CD4-positive, CD25-positive, alpha-beta regulatory T cell (primary cell): ENCODE results near the gene DSP. TPM values are rescaled to one million over a fixed set of nuclear protein-coding genes. Genes with fewer than 3 reads are reported as not detected.
A peak's percentile ranks its signal among the peaks of the same experiment; 100 is the strongest.

ENCODE experiments used
- ATAC-seq, 2 donors: fragments of 150-1000 bp; cut with Tn5 transposase; one replicate each; pipeline ENCODE4 v1.10.0; 2021; ENCODE audit warnings: low read depth in 2 of 2, moderate number of reproducible peaks in 2 of 2, moderate library complexity in 1 of 2
- DNase-seq, 3 donors: peaks; one replicate each; pipeline versions ENCODE4 v3.0.0 to v3.0.0-alpha.2; 2012 to 2022; ENCODE audit warnings: mixed read lengths in 1 of 3
- H3K27ac ChIP-seq: one replicate; pipeline ENCODE4 v1.7.0; 2013; ENCODE audit warnings: mild to moderate bottlenecking, low read length; ENCODE audit not compliant: insufficient read depth, poor library complexity, severe bottlenecking
- H3K27me3 ChIP-seq: one replicate; pipeline ENCODE4 v1.7.0; 2013; ENCODE audit warnings: low read length; ENCODE audit not compliant: control insufficient read depth, insufficient read depth
- H3K36me3 ChIP-seq: one replicate; pipeline ENCODE4 v1.7.0; 2013; ENCODE audit warnings: mild to moderate bottlenecking, low read length, moderate library complexity; ENCODE audit not compliant: control insufficient read depth, insufficient read depth
- H3K4me1 ChIP-seq: 2 replicates; pipeline ENCODE4 v1.7.0; 2013; ENCODE audit warnings: mild to moderate bottlenecking, low read length; ENCODE audit not compliant: insufficient read depth, control insufficient read depth, poor library complexity, severe bottlenecking
- H3K4me3 ChIP-seq: one replicate; pipeline ENCODE4 v1.7.0; 2013; ENCODE audit warnings: low read depth, mild to moderate bottlenecking, low read length, moderate library complexity
- H3K9me3 ChIP-seq, 2 experiments: 1 replicate in 1 of 2; 2 replicates in 1 of 2; pipeline ENCODE4 v1.7.0; 2013; ENCODE audit warnings: low read length in 2 of 2, mild to moderate bottlenecking in 1 of 2, moderate library complexity in 1 of 2; ENCODE audit not compliant: control insufficient read depth in 2 of 2
- H3K27ac Mint-ChIP-seq, 3 donors: one replicate each; pipeline ENCODE4 v1.8.0; 2020 to 2022; ENCODE audit warnings: mild to moderate bottlenecking in 3 of 3, mixed read lengths in 3 of 3, moderate library complexity in 2 of 3
- H3K27me3 Mint-ChIP-seq: one replicate; pipeline ENCODE4 v1.8.0; 2022; ENCODE audit warnings: mild to moderate bottlenecking, mixed read lengths
- H3K36me3 Mint-ChIP-seq: one replicate; pipeline ENCODE4 v1.8.0; 2020; ENCODE audit warnings: mixed read lengths
- H3K4me1 Mint-ChIP-seq, 4 donors: one replicate each; pipeline ENCODE4 v1.8.0; 2020 to 2022; ENCODE audit warnings: mixed read lengths in 4 of 4, mild to moderate bottlenecking in 1 of 4
- H3K4me3 Mint-ChIP-seq, 4 donors: one replicate each; pipeline ENCODE4 v1.8.0; 2020 to 2022; ENCODE audit warnings: mild to moderate bottlenecking in 4 of 4, mixed read lengths in 4 of 4, moderate library complexity in 3 of 4
- H3K9me3 Mint-ChIP-seq, 7 donors: one replicate each; pipeline ENCODE4 v1.8.0; 2020 to 2022; ENCODE audit warnings: mixed read lengths in 7 of 7, mild to moderate bottlenecking in 3 of 7, moderate library complexity in 2 of 7
- polyA plus RNA-seq, 4 donors: library from polyadenylated mRNA; unstranded; fragments of 300-500 nt; fragmentation: Illumina TruSeq; gene quantifications; one replicate each; pipeline ENCODE4 v1.2.3, GENCODE V29; 2021
- total RNA-seq: library from RNA; stranded (reverse); gene quantifications from one replicate; pipeline ENCODE4 v1.2.3, GENCODE V29; 2022

DSP gene
- total and polyA plus RNA-seq, 5 donors from 2014 or later = 0.06 TPM; not detected in 4

DNA sequence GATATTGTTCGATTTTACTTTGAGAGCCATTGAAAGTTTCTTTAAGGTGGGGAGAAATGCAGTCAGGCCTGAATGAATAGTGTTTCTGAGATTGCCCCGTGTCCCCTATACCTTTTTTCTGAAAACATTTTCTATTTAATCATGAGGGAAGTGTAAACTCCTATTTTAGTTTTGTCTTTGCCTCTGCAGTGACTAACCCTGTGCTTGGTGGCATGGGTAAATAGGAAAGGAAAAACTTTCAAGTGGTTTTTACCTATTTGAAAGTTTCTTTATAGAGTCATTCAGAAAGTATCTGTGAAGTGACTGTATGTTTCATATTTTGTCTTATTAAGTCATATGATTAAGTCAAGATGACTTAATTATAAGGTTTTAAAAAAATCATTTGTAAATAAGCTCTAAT lies 63.0 kb downstream of the DSP start:
- Histone ChIP-seq H3K27ac (no peak overlapping the region), H3K36me3 (peaks cover 84% of the 10 kb centered on the region), H3K9me3 (no peaks in the 10 kb centered on the region), H3K4me3 (no peak overlapping the region), H3K27me3 (no peaks in the 10 kb centered on the region), H3K4me1 (no peaks in the 10 kb centered on the region)
- no peak overlapping the region for H3K4me3 Mint-ChIP-seq
- no peak for ATAC-seq
- peak overlapping the region in 2 of 3 donors; percentile 44 to 45 for H3K27ac Mint-ChIP-seq
- DNase-seq = no peak
- H3K4me1 Mint-ChIP-seq = peaks cover under 1 to 21% (median 9%) of the 10 kb centered on the region in 4 donors
- H3K36me3 Mint-ChIP-seq = peaks cover 42% of the 10 kb centered on the region
- H3K9me3 Mint-ChIP-seq = no peaks in the 10 kb centered on the region
- no peaks in the 10 kb centered on the region for H3K27me3 Mint-ChIP-seq

DNA sequence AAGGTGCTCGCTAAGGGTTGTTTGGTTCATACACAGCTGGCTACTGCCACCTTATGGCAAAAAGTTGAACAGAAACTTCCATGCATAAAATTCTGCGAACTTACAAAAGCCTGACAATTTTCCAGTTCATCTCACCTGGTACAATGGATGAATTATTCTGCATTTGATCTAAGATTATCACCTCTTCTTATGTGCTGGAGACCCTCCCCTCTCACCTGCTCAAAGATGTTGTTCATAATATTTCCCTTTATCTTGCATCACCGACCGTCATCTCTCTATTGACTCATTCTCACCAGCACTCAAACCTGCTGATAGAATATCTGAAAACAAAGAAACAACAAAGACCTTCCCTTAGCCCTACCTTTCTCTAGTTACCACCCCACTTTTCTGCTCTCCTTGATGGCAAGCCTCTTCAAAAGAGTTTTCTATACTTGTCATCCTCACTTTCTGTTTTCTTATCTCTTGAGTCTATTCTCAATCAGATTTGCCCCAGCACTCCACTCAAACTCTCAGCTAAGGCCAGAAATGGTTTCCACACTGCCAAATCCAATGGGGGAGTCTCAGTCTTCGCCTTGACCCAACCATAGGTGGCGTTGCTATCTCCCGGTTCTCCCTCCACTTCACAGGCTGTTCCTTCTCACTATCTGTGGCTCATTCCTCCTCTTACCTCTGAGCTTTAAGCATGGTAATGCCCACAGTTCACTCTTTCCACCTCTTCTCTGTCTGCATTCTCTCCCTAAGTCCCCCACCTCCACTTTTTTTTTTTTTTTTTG lies 74.3 kb downstream of the DSP start:
- peak overlapping the region in 3 of 4 donors; percentile 2 to 9 (median 8) for H3K4me3 Mint-ChIP-seq
- peaks cover 9% of the 10 kb centered on the region for H3K36me3 Mint-ChIP-seq
- peaks cover 11% of the 10 kb centered on the region for H3K36me3 ChIP-seq
- H3K27ac Mint-ChIP-seq = peak overlapping the region in 2 of 3 donors; percentile 3 to 22
- H3K27me3 Mint-ChIP-seq = peaks cover 4% of the 10 kb centered on the region
- peaks cover 5 to 13% (median 8%) of the 10 kb centered on the region in 4 donors for H3K4me1 Mint-ChIP-seq
- no peaks in the 10 kb centered on the region for H3K9me3 Mint-ChIP-seq
- no peaks in the 10 kb centered on the region for H3K4me1 ChIP-seq
- ATAC-seq (peak in 1 of 2 donors; percentile 24), DNase-seq (peak in 2 of 3 donors; percentile 45 to 63)
- H3K27ac ChIP-seq = no peak overlapping the region
- peak overlapping the region; percentile 65 for H3K4me3 ChIP-seq
- H3K27me3 ChIP-seq = no peaks in the 10 kb centered on the region
- H3K9me3 ChIP-seq = no peaks in the 10 kb centered on the region

DNA sequence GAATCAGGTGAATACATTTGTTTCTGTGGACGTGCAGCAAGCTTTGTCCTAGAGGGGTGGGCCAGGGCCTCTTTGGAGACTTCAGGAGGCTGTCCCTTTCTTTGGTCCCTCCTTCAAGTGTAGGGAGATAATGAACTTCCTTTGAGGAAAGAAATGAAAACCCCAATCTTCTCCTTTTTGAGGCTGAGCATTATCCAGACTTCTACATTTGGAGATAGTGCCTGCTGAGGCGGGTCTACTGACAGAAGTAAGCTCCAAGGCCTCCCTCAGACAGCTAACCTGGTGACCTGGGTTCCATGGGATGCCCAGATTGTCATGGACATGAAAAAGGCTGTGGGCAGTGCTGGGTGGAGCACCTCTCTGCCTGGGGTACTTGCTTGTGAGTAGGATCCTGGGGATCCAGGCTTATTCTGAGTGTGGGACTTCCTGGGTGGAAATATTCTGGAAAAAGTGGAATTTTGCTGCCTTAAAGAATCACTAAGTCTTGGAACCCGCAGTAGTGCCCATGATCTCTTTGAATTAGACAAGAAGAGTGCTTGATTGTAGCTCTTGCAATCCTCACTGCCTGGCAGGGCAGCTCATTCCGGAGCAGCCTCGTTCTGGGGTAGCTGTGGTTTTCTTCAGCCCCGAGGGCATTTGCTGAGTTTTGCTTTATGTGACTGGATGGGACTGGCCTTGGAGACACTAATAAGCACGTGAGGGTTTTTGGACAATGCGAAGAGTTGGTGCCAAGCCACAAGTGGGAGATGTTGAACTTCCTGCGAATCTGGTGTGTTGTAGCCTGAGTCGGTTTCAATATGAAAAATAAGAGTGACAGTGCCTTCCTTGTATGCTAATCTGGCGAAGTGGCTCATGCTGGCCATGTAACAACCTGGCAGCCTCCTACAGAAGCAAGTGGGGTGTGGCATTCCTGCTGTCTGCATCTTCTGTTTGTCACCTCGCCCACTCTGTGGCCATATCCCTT lies 76.6 kb downstream of the DSP start:
- Mint-ChIP-seq H3K27ac (peak overlapping the region in 1 of 3 donors; percentile 49), H3K4me3 (no peak overlapping the region), H3K36me3 (peaks cover 5% of the 10 kb centered on the region), H3K9me3 (no peaks in the 10 kb centered on the region), H3K27me3 (peaks cover 4% of the 10 kb centered on the region), H3K4me1 (peaks cover 0 to 13% (median 8%) of the 10 kb centered on the region in 4 donors)
- ATAC-seq (no peak), DNase-seq (peak in 1 of 3 donors; percentile 12)
- Histone ChIP-seq H3K4me3 (no peak overlapping the region), H3K36me3 (no peaks in the 10 kb centered on the region), H3K9me3 (no peaks in the 10 kb centered on the region), H3K27me3 (no peaks in the 10 kb centered on the region), H3K27ac (no peak overlapping the region), H3K4me1 (no peaks in the 10 kb centered on the region)

GRCh38 chr6:7621761-7622160 lies 80.3 kb downstream of the DSP start:
- Mint-ChIP-seq H3K27me3 (peaks cover 9% of the 10 kb centered on the region), H3K4me3 (no peak overlapping the region), H3K27ac (no peak overlapping the region), H3K36me3 (no peaks in the 10 kb centered on the region), H3K4me1 (peaks cover 0 to 5% (median 2%) of the 10 kb centered on the region in 4 donors), H3K9me3 (no peaks in the 10 kb centered on the region)
- Histone ChIP-seq H3K27me3 (no peaks in the 10 kb centered on the region), H3K9me3 (no peaks in the 10 kb centered on the region), H3K27ac (no peak overlapping the region), H3K4me1 (no peaks in the 10 kb centered on the region), H3K36me3 (no peaks in the 10 kb centered on the region), H3K4me3 (no peak overlapping the region)
- no peak for ATAC-seq
- no peak for DNase-seq

GRCh38 chr6:7624796-7625710 lies 83.6 kb downstream of the DSP start:
- Mint-ChIP-seq H3K36me3 (no peaks in the 10 kb centered on the region), H3K9me3 (no peaks in the 10 kb centered on the region), H3K4me3 (no peak overlapping the region), H3K27ac (no peak overlapping the region), H3K4me1 (no peaks in the 10 kb centered on the region), H3K27me3 (peaks cover 7% of the 10 kb centered on the region)
- no peak for ATAC-seq
- Histone ChIP-seq H3K27ac (no peak overlapping the region), H3K4me3 (no peak overlapping the region), H3K27me3 (no peaks in the 10 kb centered on the region), H3K4me1 (no peaks in the 10 kb centered on the region), H3K9me3 (no peaks in the 10 kb centered on the region), H3K36me3 (no peaks in the 10 kb centered on the region)
- DNase-seq = no peak

DNA sequence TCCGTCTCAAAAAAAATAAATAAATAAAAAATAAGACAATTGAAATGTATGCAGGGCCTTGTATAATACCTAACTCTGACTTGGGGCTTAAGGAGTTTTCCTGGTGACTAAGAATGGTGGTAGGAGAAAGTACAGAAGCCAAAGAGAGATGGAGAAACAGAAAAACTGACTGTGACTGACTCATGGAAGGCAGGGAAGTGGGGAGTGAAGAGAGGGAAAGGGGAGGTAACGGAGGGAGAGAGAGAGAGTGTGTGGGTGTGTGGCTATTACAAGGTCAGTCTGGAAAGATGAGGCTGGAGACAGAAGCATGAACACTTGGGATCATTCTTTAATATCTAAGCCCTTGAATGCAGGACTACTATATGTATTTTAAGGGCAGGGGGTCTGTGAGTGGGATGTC lies 87.0 kb downstream of the DSP start:
- H3K9me3 Mint-ChIP-seq = no peaks in the 10 kb centered on the region
- no peak overlapping the region for H3K4me3 ChIP-seq
- no peaks in the 10 kb centered on the region for H3K36me3 Mint-ChIP-seq
- H3K9me3 ChIP-seq = no peaks in the 10 kb centered on the region
- DNase-seq = no peak
- ATAC-seq = no peak
- no peak overlapping the region for H3K27ac ChIP-seq
- peak overlapping the region in 1 of 3 donors; percentile 11 for H3K27ac Mint-ChIP-seq
- H3K4me1 Mint-ChIP-seq = no peaks in the 10 kb centered on the region
- peaks cover 21% of the 10 kb centered on the region for H3K27me3 Mint-ChIP-seq
- no peaks in the 10 kb centered on the region for H3K36me3 ChIP-seq
- H3K27me3 ChIP-seq = no peaks in the 10 kb centered on the region
- H3K4me3 Mint-ChIP-seq = no peak overlapping the region
- no peaks in the 10 kb centered on the region for H3K4me1 ChIP-seq

DNA sequence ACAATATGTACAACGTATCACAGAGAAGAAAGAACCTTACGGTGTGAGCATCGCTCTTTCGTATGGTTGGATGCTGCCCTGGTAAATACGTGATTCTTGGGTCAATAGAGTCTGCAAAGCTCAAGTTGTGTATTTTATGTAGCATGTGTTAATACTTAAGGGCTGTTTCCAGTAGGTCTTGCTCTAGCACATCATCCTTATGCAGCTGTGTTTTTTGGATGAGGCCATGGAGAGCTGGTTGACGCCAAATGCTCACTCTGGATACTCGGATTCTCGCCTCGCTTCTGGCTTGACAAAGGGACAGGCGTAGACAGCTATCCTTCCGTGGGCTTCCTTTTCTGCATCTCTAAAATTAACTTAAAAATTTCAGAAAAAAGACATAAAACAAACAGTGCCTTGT lies 87.4 kb downstream of the DSP start:
- H3K36me3 Mint-ChIP-seq = no peaks in the 10 kb centered on the region
- H3K27me3 Mint-ChIP-seq = peaks cover 21% of the 10 kb centered on the region
- Histone ChIP-seq H3K36me3 (no peaks in the 10 kb centered on the region), H3K27ac (no peak overlapping the region), H3K9me3 (no peaks in the 10 kb centered on the region), H3K27me3 (no peaks in the 10 kb centered on the region), H3K4me3 (no peak overlapping the region), H3K4me1 (no peaks in the 10 kb centered on the region)
- DNase-seq (no peak), ATAC-seq (no peak)
- no peak overlapping the region for H3K27ac Mint-ChIP-seq
- H3K4me1 Mint-ChIP-seq = no peaks in the 10 kb centered on the region
- H3K9me3 Mint-ChIP-seq = no peaks in the 10 kb centered on the region
- no peak overlapping the region for H3K4me3 Mint-ChIP-seq
